ENCODE data around the gene CCNL2.

The CCNL2 gene

DNA sequence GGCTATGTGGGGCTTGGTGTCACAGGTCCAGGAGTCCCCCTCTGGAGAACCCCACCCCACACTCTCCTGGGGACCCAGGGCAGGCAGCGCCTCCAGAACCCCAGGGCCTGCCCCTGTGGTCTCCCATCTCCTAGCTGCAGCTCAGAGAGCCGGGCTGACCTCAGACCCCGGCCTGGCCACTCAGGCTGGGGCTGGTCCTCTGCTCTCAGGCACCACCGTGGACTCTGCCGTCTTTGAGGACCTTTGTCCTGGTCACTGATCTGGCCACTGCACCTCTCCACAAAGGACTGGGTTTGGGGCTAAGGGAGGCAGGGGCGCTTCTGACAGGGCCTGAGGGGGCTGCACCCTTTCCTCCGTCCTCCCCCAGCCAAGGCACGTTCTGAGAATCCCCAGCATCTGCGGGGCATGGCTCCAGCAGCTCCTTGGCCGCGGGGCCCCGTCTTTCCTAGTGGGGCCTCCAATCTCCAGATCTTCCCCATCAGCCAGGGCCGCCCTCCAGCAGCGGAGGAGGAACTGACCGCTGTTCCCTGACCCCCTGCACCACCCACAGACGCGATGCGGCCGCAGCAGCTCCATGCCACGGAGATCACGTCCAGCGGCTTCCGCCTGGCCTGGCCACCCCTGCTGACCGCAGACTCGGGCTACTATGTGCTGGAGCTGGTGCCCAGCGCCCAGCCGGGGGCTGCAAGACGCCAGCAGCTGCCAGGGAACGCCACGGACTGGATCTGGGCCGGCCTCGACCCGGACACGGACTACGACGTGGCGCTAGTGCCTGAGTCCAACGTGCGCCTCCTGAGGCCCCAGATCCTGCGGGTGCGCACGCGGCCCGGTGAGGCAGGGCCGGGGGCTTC lies 39.6 kb upstream of the CCNL2 start:
- DNase-seq (ENCODE audit: low read depth), result no peak
- no peak overlapping the region for H3K4me3 ChIP-seq (replicated peaks; ENCODE audit: low read depth, low read length)
- TF ChIP-seq, protein P1, sequence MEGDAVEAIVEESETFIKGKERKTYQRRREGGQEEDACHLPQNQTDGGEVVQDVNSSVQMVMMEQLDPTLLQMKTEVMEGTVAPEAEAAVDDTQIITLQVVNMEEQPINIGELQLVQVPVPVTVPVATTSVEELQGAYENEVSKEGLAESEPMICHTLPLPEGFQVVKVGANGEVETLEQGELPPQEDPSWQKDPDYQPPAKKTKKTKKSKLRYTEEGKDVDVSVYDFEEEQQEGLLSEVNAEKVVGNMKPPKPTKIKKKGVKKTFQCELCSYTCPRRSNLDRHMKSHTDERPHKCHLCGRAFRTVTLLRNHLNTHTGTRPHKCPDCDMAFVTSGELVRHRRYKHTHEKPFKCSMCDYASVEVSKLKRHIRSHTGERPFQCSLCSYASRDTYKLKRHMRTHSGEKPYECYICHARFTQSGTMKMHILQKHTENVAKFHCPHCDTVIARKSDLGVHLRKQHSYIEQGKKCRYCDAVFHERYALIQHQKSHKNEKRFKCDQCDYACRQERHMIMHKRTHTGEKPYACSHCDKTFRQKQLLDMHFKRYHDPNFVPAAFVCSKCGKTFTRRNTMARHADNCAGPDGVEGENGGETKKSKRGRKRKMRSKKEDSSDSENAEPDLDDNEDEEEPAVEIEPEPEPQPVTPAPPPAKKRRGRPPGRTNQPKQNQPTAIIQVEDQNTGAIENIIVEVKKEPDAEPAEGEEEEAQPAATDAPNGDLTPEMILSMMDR (IDR thresholded peaks at IDR 0.05; ENCODE audit: low read length, missing control alignments), result no peak

- DNase-seq (ENCODE audit: low read depth), result no peak
- TF ChIP-seq, protein P1 (IDR thresholded peaks at IDR 0.05; ENCODE audit: low read length, missing control alignments), result no peak
- no peak overlapping the region for H3K4me3 ChIP-seq (replicated peaks; ENCODE audit: low read depth, low read length)
Observed at GRCh38 chr1:1437904-1438376, 38.8 kb upstream of the CCNL2 start.

- DNase-seq (ENCODE audit: low read depth), result no peak
- TF ChIP-seq, protein P1 (IDR thresholded peaks at IDR 0.05; ENCODE audit: low read length, missing control alignments), result no peak
- H3K4me3 ChIP-seq (replicated peaks; ENCODE audit: low read depth, low read length), result no peak overlapping the region
Observed at GRCh38 chr1:1437033-1437903, 38.1 kb upstream of the CCNL2 start.

GRCh38 chr1:1436630-1437032 lies 37.5 kb upstream of the CCNL2 start:
- peak overlapping the region; percentile 52 for H3K4me3 ChIP-seq (replicated peaks; ENCODE audit: low read depth, low read length)
- TF ChIP-seq, protein P1 (IDR thresholded peaks at IDR 0.05; ENCODE audit: low read length, missing control alignments), result no peak
- no peak for DNase-seq (ENCODE audit: low read depth)

GRCh38 chr1:1435911-1436629 lies 36.9 kb upstream of the CCNL2 start:
- H3K4me3 ChIP-seq (replicated peaks; ENCODE audit: low read depth, low read length), result peak overlapping the region; percentile 52
- TF ChIP-seq, protein P1 (IDR thresholded peaks at IDR 0.05; ENCODE audit: low read length, missing control alignments), result no peak
- DNase-seq (ENCODE audit: low read depth), result no peak

DNA sequence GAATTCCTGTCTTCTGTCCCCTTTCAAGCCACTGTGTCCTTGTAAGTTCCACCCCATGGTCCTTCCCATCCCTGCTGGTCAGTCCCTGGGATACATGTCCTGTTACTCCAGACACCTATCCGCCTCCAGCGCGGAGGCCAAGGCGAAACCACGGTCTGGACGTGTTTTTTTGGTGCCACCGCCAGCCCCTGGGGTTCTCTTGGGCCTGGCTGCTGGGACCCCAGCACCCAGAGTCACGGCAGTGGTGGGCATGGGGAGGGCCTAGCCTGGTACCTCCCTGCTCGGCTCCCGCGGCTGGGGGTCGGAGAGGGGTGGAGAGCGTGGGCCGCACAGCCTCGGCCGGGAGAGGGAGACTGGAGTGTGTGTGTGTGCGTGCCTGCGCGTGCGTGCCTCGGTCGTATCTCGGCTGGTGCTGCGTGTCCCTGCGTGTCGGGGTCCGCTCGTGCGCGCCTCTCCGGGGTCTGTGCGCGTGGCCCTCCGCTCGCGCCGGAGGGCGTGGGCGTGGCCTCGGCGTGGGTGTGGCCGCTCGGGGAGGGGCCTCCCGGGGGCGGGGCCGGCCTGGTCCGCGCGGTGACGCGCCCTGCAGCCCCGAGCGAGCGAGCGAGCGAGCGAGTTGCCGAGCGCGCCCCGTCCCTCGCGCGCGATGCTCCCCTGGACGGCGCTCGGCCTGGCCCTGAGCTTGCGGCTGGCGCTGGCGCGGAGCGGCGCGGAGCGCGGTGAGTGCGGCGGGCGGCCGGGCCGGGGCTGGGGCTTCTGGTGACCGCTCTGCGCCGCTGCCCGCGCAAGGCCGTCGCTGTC lies 36.2 kb upstream of the CCNL2 start, which contains the start of gene VWA1:
TSS of gene VWA1 (plus strand) at position 585 of the 798 bp plus-strand sequence. CDS start at position 644, 59 bp downstream.
- DNase-seq (ENCODE audit: low read depth), result peak; percentile 65
- H3K4me3 ChIP-seq (replicated peaks; ENCODE audit: low read depth, low read length), result peak within 1 kb of the TSS; percentile 52
- TF ChIP-seq, protein P1 (IDR thresholded peaks at IDR 0.05; ENCODE audit: low read length, missing control alignments), result no peak

Measured in fibroblast of pulmonary artery (primary cell).